ENCODE measurements around the gene GNG14. TPM values are rescaled to one million over a fixed set of nuclear protein-coding genes. Genes with fewer than 3 reads are reported as not detected.
A peak's percentile ranks its signal among the peaks of the same experiment; 100 is the strongest.

GNG14 gene
- total and polyA plus RNA-seq, 10 of the 15 experiments (the other 5 are each of a cell fraction or from before 2014, with no cell fraction given) = not detected

GRCh38 chr19:12723641-12724426 is 36.0 kb downstream of the GNG14 start, which contains the start of gene TNPO2 (continued):
- TF ChIP-seq MXI1 (IDR thresholded peaks at IDR 0.05; ENCODE audit: low read depth, low read length) (peak; percentile 97), JUNB (IDR thresholded peaks at IDR 0.05) (no peak), MAX (IDR thresholded peaks at IDR 0.05; ENCODE audit: low read depth, low read length) (peak; percentile 93), RAD51 (IDR thresholded peaks at IDR 0.05) (peak; percentile 29; the same call in 1 of the 2 replicates), ZBTB4 (CRISPR knock-in tag; IDR thresholded peaks at IDR 0.05) (no peak), YY1 (IDR thresholded peaks at IDR 0.05; ENCODE audit: low read depth, low read length) (peak; percentile 70; the same call in 1 of the 2 replicates), RB1 (IDR thresholded peaks at IDR 0.05; ENCODE audit: borderline replicate concordance) (no peak), USF1 (IDR thresholded peaks at IDR 0.05; ENCODE audit: borderline replicate concordance, extremely low read length, insufficient read depth, low read depth, low read length) (peak; percentile 44), TARDBP (IDR thresholded peaks at IDR 0.05; ENCODE audit: borderline replicate concordance) (peak; percentile 61; the same call in 1 of the 2 replicates), CREB1 (IDR thresholded peaks at IDR 0.05; ENCODE audit: low read depth) (peak; percentile 53; the same call in 1 of the 2 replicates), NKRF (conservative IDR thresholded peaks at IDR 0.05) (peak; percentile 79; the same call in 1 of the 2 replicates), RUNX3 (IDR thresholded peaks at IDR 0.05; ENCODE audit: low read length) (peak; percentile 71), STAT3 (IDR thresholded peaks at IDR 0.05; ENCODE audit: low read depth, low read length) (no peak), SMAD5 (IDR thresholded peaks at IDR 0.05; ENCODE audit: low read depth) (no peak), NR2C1 (IDR thresholded peaks at IDR 0.05) (peak; percentile 88), SREBF2 (IDR thresholded peaks at IDR 0.05; ENCODE audit: low read length) (no peak), BCLAF1 (IDR thresholded peaks at IDR 0.05) (no peak), RBBP5 (conservative IDR thresholded peaks at IDR 0.05) (no peak), SIN3A (IDR thresholded peaks at IDR 0.05; ENCODE audit: low read depth, low read length) (peak; percentile 86), HDAC2 (IDR thresholded peaks at IDR 0.05) (no peak), NRF1 (conservative IDR thresholded peaks at IDR 0.05; ENCODE audit: low read depth, low read length) (peak; percentile 55), POLR2A (IDR thresholded peaks at IDR 0.05; ENCODE audit: low read depth, low read length) (peak; percentile 78), ZNF274 (IDR thresholded peaks at IDR 0.05; ENCODE audit: insufficient read depth, insufficient read length) (no peak)
